Omental fat pad (tissue), 4 donors: ENCODE measurements around the gene CCDC88B. TPM values are rescaled to one million over a fixed set of nuclear protein-coding genes. Genes with fewer than 3 reads are reported as not detected.
"Not testable (repeated sequence)": the region's sequence is repeated elsewhere in the genome, so short reads cannot be mapped to it uniquely, and the experiment has no call there.

Experiments
- ATAC-seq: fragments of 150-250 bp; one replicate; pipeline ENCODE4 v1.9.1; 2016; ENCODE audit warnings: mild to moderate bottlenecking, moderate library complexity; ENCODE audit not compliant: low FRiP score
- DNase-seq: peaks from one replicate; pipeline ENCODE4 v3.0.0-alpha.2; 2019; ENCODE audit warnings: low spot score
- total RNA-seq, 4 donors: library from RNA; depleted of rRNA; stranded (reverse); fragments of >200 nt; gene quantifications; one replicate each; pipeline ENCODE4 v1.1.0, GENCODE V29; 2016
- TF ChIP-seq, protein P1 (sequence below), 3 donors: fragments of 450-650 bp; IDR thresholded peaks; one replicate each; pipeline ENCODE4 v1.5.1; 2016 to 2017; ENCODE audit warnings: antibody characterized with exemption in 3 of 3, mild to moderate bottlenecking in 3 of 3, moderate library complexity in 2 of 3

The CCDC88B gene
- total RNA-seq, 4 donors from 2014 or later, result 6.2 to 24.1 (median 10.3) TPM

- TF ChIP-seq, protein P1, sequence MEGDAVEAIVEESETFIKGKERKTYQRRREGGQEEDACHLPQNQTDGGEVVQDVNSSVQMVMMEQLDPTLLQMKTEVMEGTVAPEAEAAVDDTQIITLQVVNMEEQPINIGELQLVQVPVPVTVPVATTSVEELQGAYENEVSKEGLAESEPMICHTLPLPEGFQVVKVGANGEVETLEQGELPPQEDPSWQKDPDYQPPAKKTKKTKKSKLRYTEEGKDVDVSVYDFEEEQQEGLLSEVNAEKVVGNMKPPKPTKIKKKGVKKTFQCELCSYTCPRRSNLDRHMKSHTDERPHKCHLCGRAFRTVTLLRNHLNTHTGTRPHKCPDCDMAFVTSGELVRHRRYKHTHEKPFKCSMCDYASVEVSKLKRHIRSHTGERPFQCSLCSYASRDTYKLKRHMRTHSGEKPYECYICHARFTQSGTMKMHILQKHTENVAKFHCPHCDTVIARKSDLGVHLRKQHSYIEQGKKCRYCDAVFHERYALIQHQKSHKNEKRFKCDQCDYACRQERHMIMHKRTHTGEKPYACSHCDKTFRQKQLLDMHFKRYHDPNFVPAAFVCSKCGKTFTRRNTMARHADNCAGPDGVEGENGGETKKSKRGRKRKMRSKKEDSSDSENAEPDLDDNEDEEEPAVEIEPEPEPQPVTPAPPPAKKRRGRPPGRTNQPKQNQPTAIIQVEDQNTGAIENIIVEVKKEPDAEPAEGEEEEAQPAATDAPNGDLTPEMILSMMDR (IDR thresholded peaks at IDR 0.05), result no peak
- ATAC-seq (no peak), DNase-seq (no peak)
Observed at GRCh38 chr11:64321533-64321932, 18.5 kb upstream of the CCDC88B start.

GRCh38 chr11:64322925-64323260, 17.1 kb upstream of the CCDC88B start:
- DNase-seq, result no peak

DNA sequence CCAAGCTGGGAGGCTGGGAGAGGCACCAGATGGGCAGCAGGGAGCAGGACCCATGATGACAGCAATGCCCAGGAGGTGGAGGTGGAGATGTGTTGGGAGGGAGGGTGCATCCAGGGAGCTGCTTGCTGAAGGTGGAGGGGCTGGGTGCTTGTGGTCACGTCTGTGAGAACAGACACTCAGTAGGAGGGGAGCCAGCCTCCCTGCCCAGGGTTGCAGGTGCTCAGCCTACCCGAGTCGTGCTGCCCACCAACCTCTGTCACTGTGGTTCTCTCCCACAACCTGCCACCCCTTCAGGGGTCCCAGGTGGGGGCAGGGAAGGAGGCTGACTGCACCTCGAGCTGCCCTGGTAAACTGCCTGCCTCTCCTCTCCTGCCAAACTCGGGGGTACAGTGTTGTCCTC, 16.6 kb upstream of the CCDC88B start:
- ATAC-seq (no peak), DNase-seq (no peak)
- TF ChIP-seq, protein P1 (IDR thresholded peaks at IDR 0.05), result no peak

More at GRCh38 chr11:64322925-64323260, 17.1 kb upstream of the CCDC88B start:
- TF ChIP-seq, protein P1 (IDR thresholded peaks at IDR 0.05), result no peak
- no peak for ATAC-seq

DNA sequence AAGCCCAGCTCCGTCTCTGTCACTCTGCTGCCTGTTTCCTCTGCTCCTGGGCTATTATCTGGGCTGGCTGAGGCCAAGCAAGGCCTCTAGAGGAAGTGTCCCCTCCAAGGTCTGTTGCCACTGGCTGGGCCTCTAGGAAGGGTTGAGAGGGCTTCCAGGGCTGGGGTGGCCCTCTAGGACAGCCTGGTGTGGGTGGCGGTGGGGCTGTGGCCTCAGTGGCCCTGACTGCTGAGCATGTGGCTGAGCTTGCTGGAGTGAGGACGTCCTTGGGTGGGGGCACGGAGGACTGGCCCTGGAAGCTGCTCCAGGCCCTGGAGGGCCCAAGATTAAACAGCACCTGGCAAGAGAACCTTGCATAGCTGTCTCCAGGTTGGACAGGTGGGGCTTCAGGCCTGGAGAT, 16.0 kb upstream of the CCDC88B start:
- not testable (repeated sequence) for ATAC-seq, DNase-seq

GRCh38 chr11:64324692-64325469, 15.1 kb upstream of the CCDC88B start:
- no peak for DNase-seq

DNA sequence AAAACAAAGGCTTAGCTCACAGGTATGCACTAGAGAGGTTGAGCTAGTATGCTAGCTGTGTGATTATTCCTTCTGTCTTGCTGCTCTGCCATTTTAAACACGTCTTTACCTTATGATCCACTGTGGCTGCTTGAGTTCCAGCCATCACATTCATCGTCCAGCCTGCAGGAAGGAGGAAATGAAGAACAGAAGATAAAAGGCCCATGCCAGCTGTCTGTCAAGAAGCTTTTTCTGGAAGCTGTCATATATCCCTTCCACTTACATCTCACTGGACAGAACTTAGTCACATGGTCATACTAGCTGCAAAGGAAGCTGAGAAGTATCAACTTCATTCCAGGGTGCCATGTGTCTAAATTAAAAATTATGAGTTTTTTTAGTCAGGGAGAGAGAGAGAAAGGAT, 12.6 kb upstream of the CCDC88B start:
- TF ChIP-seq, protein P1 (IDR thresholded peaks at IDR 0.05), result no peak
- no peak for ATAC-seq
- DNase-seq, result no peak

More at GRCh38 chr11:64324692-64325469, 15.1 kb upstream of the CCDC88B start:
- ATAC-seq, result no peak
- TF ChIP-seq, protein P1 (IDR thresholded peaks at IDR 0.05), result no peak

DNA sequence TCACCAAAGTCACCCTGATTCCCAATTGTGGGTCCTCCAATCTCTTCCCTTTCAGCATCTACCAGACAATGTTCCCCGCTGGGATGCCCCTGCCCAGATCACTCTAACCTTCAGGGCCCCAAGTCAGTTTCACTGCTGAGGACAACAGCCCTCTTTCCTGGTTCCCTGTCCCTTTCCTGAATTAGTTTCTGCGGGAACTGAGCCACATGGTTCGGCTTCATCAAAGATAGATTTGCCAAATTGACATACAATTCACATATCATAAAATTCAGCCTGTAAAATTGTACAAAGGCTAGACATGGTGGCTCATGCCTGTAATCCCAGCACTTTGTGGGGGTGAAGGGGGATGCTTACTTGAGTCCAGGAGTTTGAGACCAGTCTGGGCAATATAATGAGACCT, 12.0 kb upstream of the CCDC88B start:
- TF ChIP-seq, protein P1 (IDR thresholded peaks at IDR 0.05), result no peak
- DNase-seq (no peak), ATAC-seq (no peak)
